HCT116 (cell line): ENCODE data around the gene DOLPP1. TPM values are rescaled to one million over a fixed set of nuclear protein-coding genes. Genes with fewer than 3 reads are reported as not detected.

Source experiments
- ATAC-seq: fragments of 200-7000 bp; cut with Tn5 transposase; 2 replicates; pipeline ENCODE4 v1.9.1; 2020; ENCODE audit warnings: mild to moderate bottlenecking, moderate library complexity
- BruUV-seq: library from RNA; stranded (reverse); fragments of 400-500 nt; replicated peaks from 2 replicates; lab custom pipeline; 2021; lab: Mats Ljungman, UMichigan
- CTCF ChIA-PET: fragments of 300-600 bp; sonication (Branson Sonifier 250); formaldehyde crosslinking; loops from one replicate; lab custom pipeline; 2021; ENCODE audit warnings: antibody characterized with exemption; lab: Charles Lee
- POLR2A ChIA-PET: fragments of 300-600, 350-600 bp; sonication (Branson Sonifier 250); formaldehyde crosslinking; loops from one replicate; lab custom pipeline; 2021; ENCODE audit warnings: antibody characterized with exemption; lab: Charles Lee
- RAD21 ChIA-PET, 2 experiments: fragments of 300-600 bp; sonication (Branson Sonifier 250); formaldehyde crosslinking; loops; one replicate each; lab custom pipeline; 2023; ENCODE audit warnings: low total read pairs in 2 of 2; ENCODE audit not compliant: uncharacterized antibody in 2 of 2, unreplicated experiment in 2 of 2, low non-redundant PET in 1 of 2; lab: Charles Lee
- DNase-seq: peaks from one replicate; pipeline ENCODE4 v3.0.0-alpha.2; 2010; ENCODE audit warnings: low read depth, low spot score
- H2AFZ ChIP-seq: fragments of 200-600 bp; shearing (Covaris generic), sonication (generic); 2 replicates; pipeline ENCODE4 v1.6.1; 2017; ENCODE audit warnings: low read depth, mixed run types, mixed read lengths, antibody characterized with exemption, low read length; ENCODE audit not compliant: poor library complexity, severe bottlenecking
- H3K27ac ChIP-seq: 2 replicates; pipeline ENCODE4 v1.5.1; 2012; ENCODE audit warnings: low read depth, low read length
- H3K27me3 ChIP-seq: fragments of 200-600 bp; sonication (generic); 2 replicates; pipeline ENCODE4 v1.6.1; 2016; ENCODE audit warnings: mixed run types, low read length, mixed read lengths; ENCODE audit not compliant: insufficient read depth
- H3K36me3 ChIP-seq, 2 experiments: fragments of 200-500 bp in 1 of 2; fragments of 200-600 bp in 1 of 2; sonication (Bioruptor generic) in 1 of 2; sonication (generic) in 1 of 2; 2 replicates each; pipeline versions ENCODE4 v1.5.1 to v1.6.1; 2014 to 2016; ENCODE audit warnings: low read length in 2 of 2, inconsistent platforms in 1 of 2, mixed read lengths in 1 of 2, mixed run types in 1 of 2; ENCODE audit not compliant: insufficient read depth in 2 of 2, control insufficient read depth in 1 of 2
- H3K4me1 ChIP-seq, 2 experiments: fragments of 200-600 bp in 1 of 2; sonication (generic) in 1 of 2; 2 replicates each; pipeline versions ENCODE4 v1.5.1 to v1.6.1; 2012 to 2017; ENCODE audit warnings: low read length in 2 of 2, inconsistent platforms in 1 of 2, mild to moderate bottlenecking in 1 of 2, mixed read lengths in 1 of 2, mixed run types in 1 of 2, moderate library complexity in 1 of 2; ENCODE audit not compliant: insufficient read depth in 2 of 2, control insufficient read depth in 1 of 2
- H3K4me2 ChIP-seq: fragments of 200-600 bp; sonication (generic); 2 replicates; pipeline ENCODE4 v1.6.1; 2017; ENCODE audit warnings: mixed run types, low read length, mixed read lengths
- H3K4me3 ChIP-seq, 2 experiments: fragments of 200-600 bp in 1 of 2; sonication (generic) in 1 of 2; replicated peaks in 1 of 2; 2 replicates each; pipeline ENCODE4 v1.5.1; 2011 to 2016; ENCODE audit warnings: low read length in 2 of 2, control low read depth in 1 of 2, low read depth in 1 of 2, mild to moderate bottlenecking in 1 of 2, mixed read lengths in 1 of 2, mixed run types in 1 of 2
- H3K79me2 ChIP-seq: fragments of 200-600 bp; sonication (generic); 2 replicates; pipeline ENCODE4 v1.6.1; 2017; ENCODE audit warnings: mild to moderate bottlenecking, mixed run types, low read length, moderate library complexity, mixed read lengths; ENCODE audit not compliant: insufficient read depth
- H3K9ac ChIP-seq: fragments of 200-600 bp; sonication (generic); 2 replicates; pipeline ENCODE4 v1.6.1; 2016; ENCODE audit warnings: low read length, mixed read lengths
- H3K9me2 ChIP-seq: fragments of 200-600 bp; sonication (generic), shearing (Covaris generic); 2 replicates; pipeline ENCODE4 v1.6.1; 2017; ENCODE audit warnings: mixed run types, mild to moderate bottlenecking, moderate library complexity; ENCODE audit not compliant: insufficient read depth
- H3K9me3 ChIP-seq, 2 experiments: fragments of 200-500 bp in 1 of 2; fragments of 200-600 bp in 1 of 2; sonication (Bioruptor generic) in 1 of 2; sonication (generic) in 1 of 2; 2 replicates each; pipeline ENCODE4 v1.6.1; 2014 to 2017; ENCODE audit warnings: low read length in 2 of 2, mixed read lengths in 2 of 2, inconsistent platforms in 1 of 2, low read depth in 1 of 2, mild to moderate bottlenecking in 1 of 2, mixed run types in 1 of 2, moderate library complexity in 1 of 2; ENCODE audit not compliant: control insufficient read depth in 1 of 2, insufficient read depth in 1 of 2
- H4K20me1 ChIP-seq: fragments of 200-600 bp; sonication (generic), shearing (Covaris generic); 2 replicates; pipeline ENCODE4 v1.6.1; 2017; ENCODE audit warnings: mixed run types, mild to moderate bottlenecking, moderate library complexity; ENCODE audit not compliant: insufficient read depth
- EZH2phosphoT487 ChIP-seq: fragments of 200-600 bp; IDR thresholded peaks from 2 replicates; pipeline ENCODE4 v1.6.1; 2018; ENCODE audit warnings: antibody characterized with exemption, borderline replicate concordance
- POLR2A ChIP-seq: IDR thresholded peaks from 2 replicates; pipeline ENCODE4 v1.7.0; 2011; ENCODE audit warnings: borderline replicate concordance; ENCODE audit not compliant: insufficient read depth, insufficient read length; ENCODE audit errors: extremely low read depth
- POLR2AphosphoS5 ChIP-seq: IDR thresholded peaks from 2 replicates; pipeline ENCODE4 v1.6.1; 2011; ENCODE audit warnings: mild to moderate bottlenecking, low read depth, low read length, moderate library complexity
- TCF7L2 ChIP-seq: IDR thresholded peaks from 2 replicates; pipeline ENCODE4 v1.7.0; 2011; ENCODE audit warnings: borderline replicate concordance, inconsistent platforms; ENCODE audit not compliant: insufficient read depth, insufficient read length; ENCODE audit errors: extremely low read depth
- YY1 ChIP-seq: IDR thresholded peaks from 2 replicates; pipeline ENCODE4 v1.6.1; 2011; ENCODE audit warnings: low read length, low read depth, moderate library complexity, mild to moderate bottlenecking; ENCODE audit not compliant: insufficient replicate concordance; ENCODE audit errors: extremely low read depth
- ZFX ChIP-seq: fragments of 450-650 bp; IDR thresholded peaks from 2 replicates; pipeline ENCODE4 v1.6.1; 2017
- ZNF274 ChIP-seq: fragments of 200-500 bp; sonication (Bioruptor generic); IDR thresholded peaks from 2 replicates; pipeline ENCODE4 v1.6.1; 2014; ENCODE audit warnings: mild to moderate bottlenecking, low read depth, low read length, inconsistent platforms
- intact Hi-C: fragments of 100-400 bp; cut with micrococcal nuclease; formaldehyde crosslinking; loops from 2 replicates; pipeline ENCODE4 v1.10.0; 2022
- total RNA-seq: library from RNA; stranded (reverse); gene quantifications from one replicate; pipeline ENCODE4 v1.2.1, GENCODE V29; 2021; ENCODE audit not compliant: unreplicated experiment
- TF ChIP-seq, protein P1 (sequence below): IDR thresholded peaks from 2 replicates; pipeline ENCODE4 v1.6.1; 2011; ENCODE audit warnings: mild to moderate bottlenecking, low read length, moderate library complexity; ENCODE audit not compliant: insufficient replicate concordance; ENCODE audit errors: extremely low read depth
- TF ChIP-seq, protein P2 (sequence below): IDR thresholded peaks from 2 replicates; pipeline ENCODE4 v1.6.1; 2012
- TF ChIP-seq, protein P3 (sequence below): IDR thresholded peaks from 2 replicates; pipeline ENCODE4 v1.6.1; 2012; ENCODE audit warnings: low read depth

Gene DOLPP1
- total RNA-seq, 1 experiment from 2014 or later = 17.4 TPM

DNA sequence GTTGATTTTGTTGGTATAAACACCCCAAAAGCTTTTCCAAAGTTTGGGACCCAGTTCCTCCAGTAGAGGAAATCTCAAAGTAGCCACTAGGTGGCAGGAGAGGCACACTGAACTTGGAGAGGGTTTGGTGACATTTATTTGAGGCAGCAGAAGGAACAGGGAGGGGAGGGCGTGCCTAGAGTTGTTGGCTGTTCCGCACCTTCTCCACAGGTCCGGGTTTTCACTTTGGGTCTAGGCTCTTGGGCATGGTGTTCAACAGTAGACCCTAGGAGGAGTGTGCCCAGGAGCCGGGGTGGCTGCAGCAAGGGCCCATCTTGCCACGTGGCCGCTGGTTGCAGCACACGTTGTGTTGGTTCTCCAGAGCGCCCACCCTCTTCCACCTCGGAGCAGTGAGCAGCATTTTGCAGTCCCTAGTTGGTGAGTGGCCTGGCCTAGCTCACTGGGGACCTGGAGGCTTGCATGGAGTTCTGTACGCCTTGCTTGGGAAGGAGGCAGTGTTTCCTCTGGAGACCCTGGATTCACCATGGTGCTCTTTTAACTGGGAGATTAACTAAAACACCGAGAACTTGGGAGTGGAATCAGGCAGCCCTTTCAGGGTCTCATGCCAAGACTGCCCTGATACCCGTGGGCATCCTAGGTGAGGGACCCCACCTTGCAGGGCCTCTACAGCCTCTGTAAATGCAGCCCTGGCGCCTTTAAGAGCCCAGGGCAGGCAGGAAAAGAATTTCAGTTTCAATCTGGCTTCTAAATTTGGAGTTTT lies 58.5 kb downstream of the DOLPP1 start (continued):
- TF ChIP-seq ZNF274 (no peak), ZFX (no peak)
- TF ChIP-seq, protein P1, sequence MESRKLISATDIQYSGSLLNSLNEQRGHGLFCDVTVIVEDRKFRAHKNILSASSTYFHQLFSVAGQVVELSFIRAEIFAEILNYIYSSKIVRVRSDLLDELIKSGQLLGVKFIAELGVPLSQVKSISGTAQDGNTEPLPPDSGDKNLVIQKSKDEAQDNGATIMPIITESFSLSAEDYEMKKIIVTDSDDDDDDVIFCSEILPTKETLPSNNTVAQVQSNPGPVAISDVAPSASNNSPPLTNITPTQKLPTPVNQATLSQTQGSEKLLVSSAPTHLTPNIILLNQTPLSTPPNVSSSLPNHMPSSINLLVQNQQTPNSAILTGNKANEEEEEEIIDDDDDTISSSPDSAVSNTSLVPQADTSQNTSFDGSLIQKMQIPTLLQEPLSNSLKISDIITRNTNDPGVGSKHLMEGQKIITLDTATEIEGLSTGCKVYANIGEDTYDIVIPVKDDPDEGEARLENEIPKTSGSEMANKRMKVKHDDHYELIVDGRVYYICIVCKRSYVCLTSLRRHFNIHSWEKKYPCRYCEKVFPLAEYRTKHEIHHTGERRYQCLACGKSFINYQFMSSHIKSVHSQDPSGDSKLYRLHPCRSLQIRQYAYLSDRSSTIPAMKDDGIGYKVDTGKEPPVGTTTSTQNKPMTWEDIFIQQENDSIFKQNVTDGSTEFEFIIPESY = no peak

DNA sequence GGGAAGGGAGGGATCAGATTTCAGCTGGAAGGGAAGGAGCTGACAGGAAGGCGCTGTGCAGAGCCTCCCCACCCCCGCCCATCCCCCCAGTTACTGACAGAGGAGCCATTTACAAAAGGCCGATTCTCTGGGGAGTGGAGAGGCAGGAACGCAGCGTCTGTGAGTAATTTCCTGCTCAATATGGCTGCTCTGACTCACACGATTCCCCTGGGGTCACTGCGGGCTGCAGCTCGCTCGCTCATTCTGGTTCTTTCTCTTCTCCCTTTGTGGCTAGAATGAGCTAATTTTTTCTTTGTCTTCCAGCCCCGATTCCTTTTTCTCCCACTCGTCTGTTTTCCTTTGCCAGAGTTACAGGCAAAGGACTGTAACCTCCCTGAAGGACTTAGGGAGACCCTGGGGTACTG lies 59.1 kb downstream of the DOLPP1 start:
- H3K4me2 ChIP-seq = peak overlapping the region; percentile 85
- H3K9me3 ChIP-seq = no peaks in the 10 kb centered on the region
- ATAC-seq (peak; percentile 78), DNase-seq (peak; percentile 95)
- H3K79me2 ChIP-seq = peaks cover 37% of the 10 kb centered on the region
- ChIA-PET CTCF (interaction anchor here (0.8 to 6.0 kb wide), 15 partner anchors 8 to 503 kb away, joined by 3 to 77 read pairs (median 6); partner anchors contain the start of genes C9orf50, IER5L and NTMT1), RAD21 (interaction anchor here (0.6 to 1.6 kb wide), 9 partner anchors 8 to 486 kb away, joined by 3 to 5 read pairs (median 4); partner anchors contain the start of genes NTMT1 (in 2 of the 2) and IER5L (in 1 of the 2)), POLR2A (interaction anchor here (0.8 to 2.8 kb wide), 16 partner anchors 8 to 598 kb away, joined by 3 to 26 read pairs (median 4); partner anchors contain the start of genes IER5L, NTMT1 and PTPA)
- no peaks in the 10 kb centered on the region for H4K20me1 ChIP-seq
- intact Hi-C loops = loop anchor here (1.0 to 5.0 kb wide), 5 partner anchors 349 to 651 kb away; no protein-coding TSS in a partner anchor
- no TSS peak for BruUV-seq
- peak overlapping the region; percentile 99 for H3K27ac ChIP-seq
- H3K9me2 ChIP-seq = no peaks in the 10 kb centered on the region
- peaks cover 39 to 70% of the 10 kb centered on the region in 2 experiments for H3K4me1 ChIP-seq
- H3K4me3 ChIP-seq = peak overlapping the region; percentile 60 to 69
- H3K9ac ChIP-seq = peak overlapping the region; percentile 87
- peaks cover 0 to 23% of the 10 kb centered on the region in 2 experiments; a peak in 2 of 4 replicates for H3K36me3 ChIP-seq
- no peaks in the 10 kb centered on the region for H3K27me3 ChIP-seq
- TF ChIP-seq EZH2phosphoT487 = no peak
- TF ChIP-seq, protein P2, sequence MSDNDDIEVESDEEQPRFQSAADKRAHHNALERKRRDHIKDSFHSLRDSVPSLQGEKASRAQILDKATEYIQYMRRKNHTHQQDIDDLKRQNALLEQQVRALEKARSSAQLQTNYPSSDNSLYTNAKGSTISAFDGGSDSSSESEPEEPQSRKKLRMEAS = no peak
- peak; percentile 94 for TF ChIP-seq POLR2AphosphoS5
- TF ChIP-seq, protein P3, sequence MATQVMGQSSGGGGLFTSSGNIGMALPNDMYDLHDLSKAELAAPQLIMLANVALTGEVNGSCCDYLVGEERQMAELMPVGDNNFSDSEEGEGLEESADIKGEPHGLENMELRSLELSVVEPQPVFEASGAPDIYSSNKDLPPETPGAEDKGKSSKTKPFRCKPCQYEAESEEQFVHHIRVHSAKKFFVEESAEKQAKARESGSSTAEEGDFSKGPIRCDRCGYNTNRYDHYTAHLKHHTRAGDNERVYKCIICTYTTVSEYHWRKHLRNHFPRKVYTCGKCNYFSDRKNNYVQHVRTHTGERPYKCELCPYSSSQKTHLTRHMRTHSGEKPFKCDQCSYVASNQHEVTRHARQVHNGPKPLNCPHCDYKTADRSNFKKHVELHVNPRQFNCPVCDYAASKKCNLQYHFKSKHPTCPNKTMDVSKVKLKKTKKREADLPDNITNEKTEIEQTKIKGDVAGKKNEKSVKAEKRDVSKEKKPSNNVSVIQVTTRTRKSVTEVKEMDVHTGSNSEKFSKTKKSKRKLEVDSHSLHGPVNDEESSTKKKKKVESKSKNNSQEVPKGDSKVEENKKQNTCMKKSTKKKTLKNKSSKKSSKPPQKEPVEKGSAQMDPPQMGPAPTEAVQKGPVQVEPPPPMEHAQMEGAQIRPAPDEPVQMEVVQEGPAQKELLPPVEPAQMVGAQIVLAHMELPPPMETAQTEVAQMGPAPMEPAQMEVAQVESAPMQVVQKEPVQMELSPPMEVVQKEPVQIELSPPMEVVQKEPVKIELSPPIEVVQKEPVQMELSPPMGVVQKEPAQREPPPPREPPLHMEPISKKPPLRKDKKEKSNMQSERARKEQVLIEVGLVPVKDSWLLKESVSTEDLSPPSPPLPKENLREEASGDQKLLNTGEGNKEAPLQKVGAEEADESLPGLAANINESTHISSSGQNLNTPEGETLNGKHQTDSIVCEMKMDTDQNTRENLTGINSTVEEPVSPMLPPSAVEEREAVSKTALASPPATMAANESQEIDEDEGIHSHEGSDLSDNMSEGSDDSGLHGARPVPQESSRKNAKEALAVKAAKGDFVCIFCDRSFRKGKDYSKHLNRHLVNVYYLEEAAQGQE = no peak
- TF ChIP-seq POLR2A = no peak
- TF ChIP-seq, protein P1 = peak; percentile 12
- TF ChIP-seq TCF7L2 = peak; percentile 78
- peak; percentile 95 for TF ChIP-seq YY1
- H2AFZ ChIP-seq = no peak overlapping the region
